Activated CD8-positive, alpha-beta T cell treated with anti-CD3 and anti-CD28 coated beads for 36 hours (primary cell): ENCODE data around the gene FAHD1. TPM values are rescaled to one million over a fixed set of nuclear protein-coding genes. Genes with fewer than 3 reads are reported as not detected.

Experiments
- ATAC-seq: fragments of 200-7000 bp; cut with Tn5 transposase; one replicate; pipeline ENCODE4 v1.10.0; 2021; ENCODE audit warnings: mild to moderate bottlenecking, moderate library complexity
- CTCF ChIA-PET: fragments of 350-600 bp; sonication (Branson Sonifier 250); formaldehyde crosslinking; loops from one replicate; lab custom pipeline; 2021; ENCODE audit warnings: antibody characterized with exemption; lab: Charles Lee
- POLR2A ChIA-PET: fragments of 350-600 bp; sonication (Branson Sonifier 250); formaldehyde crosslinking; loops from one replicate; lab custom pipeline; 2021; ENCODE audit warnings: antibody characterized with exemption; lab: Charles Lee
- DNase-seq: peaks from one replicate; pipeline ENCODE4 v3.0.0-alpha.2; 2020
- H3K27ac Mint-ChIP-seq: one replicate; pipeline ENCODE4 v1.8.0; 2021; ENCODE audit warnings: mild to moderate bottlenecking, mixed read lengths
- H3K27me3 Mint-ChIP-seq: one replicate; pipeline ENCODE4 v1.8.0; 2021; ENCODE audit warnings: mixed read lengths
- H3K36me3 Mint-ChIP-seq: one replicate; pipeline ENCODE4 v1.8.0; 2021; ENCODE audit warnings: low read depth, mixed read lengths
- H3K4me1 Mint-ChIP-seq: one replicate; pipeline ENCODE4 v1.8.0; 2021; ENCODE audit warnings: low read depth, mixed read lengths
- H3K4me3 Mint-ChIP-seq: one replicate; pipeline ENCODE4 v1.8.0; 2021; ENCODE audit warnings: mild to moderate bottlenecking, moderate library complexity, mixed read lengths
- H3K9me3 Mint-ChIP-seq: one replicate; pipeline ENCODE4 v1.8.0; 2021; ENCODE audit warnings: mixed read lengths
- intact Hi-C: fragments of 100-400 bp; cut with micrococcal nuclease; formaldehyde crosslinking; loops from one replicate; pipeline ENCODE4 v1.10.0; 2022
- total RNA-seq, 2 experiments: library from RNA; stranded (reverse); gene quantifications; one replicate each; pipeline ENCODE4 v1.2.3, GENCODE V29; 2021
- TF ChIP-seq, protein P1 (sequence below): fragments of 200-600 bp; IDR thresholded peaks from one replicate; pipeline ENCODE4 v1.8.0; 2022; ENCODE audit warnings: antibody characterized with exemption, mild to moderate bottlenecking

FAHD1 gene
- total RNA-seq, 2 experiments from 2014 or later = 14.2 to 17.8 TPM

DNA sequence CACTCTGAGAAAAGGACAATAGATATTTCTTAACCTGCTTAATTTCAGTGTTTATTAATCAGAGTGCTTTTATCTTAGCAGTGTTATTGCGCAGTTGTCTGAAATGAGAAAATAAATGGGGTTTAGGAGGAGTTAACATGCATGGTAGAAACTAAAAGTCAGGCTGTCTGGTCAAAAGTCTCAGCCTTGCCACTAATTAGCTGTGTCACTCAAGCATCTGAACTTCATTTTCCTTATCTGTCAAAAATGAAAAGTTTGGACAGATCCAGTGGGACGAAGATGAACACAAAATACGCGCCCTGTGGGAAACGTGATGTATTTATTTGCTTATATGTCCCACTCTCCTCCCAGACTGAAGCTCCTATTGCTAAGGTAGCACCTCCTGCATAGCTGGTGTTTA is 51.2 kb downstream of the FAHD1 start:
- no peak overlapping the region for H3K27ac Mint-ChIP-seq
- H3K9me3 Mint-ChIP-seq = no peaks in the 10 kb centered on the region
- TF ChIP-seq, protein P1, sequence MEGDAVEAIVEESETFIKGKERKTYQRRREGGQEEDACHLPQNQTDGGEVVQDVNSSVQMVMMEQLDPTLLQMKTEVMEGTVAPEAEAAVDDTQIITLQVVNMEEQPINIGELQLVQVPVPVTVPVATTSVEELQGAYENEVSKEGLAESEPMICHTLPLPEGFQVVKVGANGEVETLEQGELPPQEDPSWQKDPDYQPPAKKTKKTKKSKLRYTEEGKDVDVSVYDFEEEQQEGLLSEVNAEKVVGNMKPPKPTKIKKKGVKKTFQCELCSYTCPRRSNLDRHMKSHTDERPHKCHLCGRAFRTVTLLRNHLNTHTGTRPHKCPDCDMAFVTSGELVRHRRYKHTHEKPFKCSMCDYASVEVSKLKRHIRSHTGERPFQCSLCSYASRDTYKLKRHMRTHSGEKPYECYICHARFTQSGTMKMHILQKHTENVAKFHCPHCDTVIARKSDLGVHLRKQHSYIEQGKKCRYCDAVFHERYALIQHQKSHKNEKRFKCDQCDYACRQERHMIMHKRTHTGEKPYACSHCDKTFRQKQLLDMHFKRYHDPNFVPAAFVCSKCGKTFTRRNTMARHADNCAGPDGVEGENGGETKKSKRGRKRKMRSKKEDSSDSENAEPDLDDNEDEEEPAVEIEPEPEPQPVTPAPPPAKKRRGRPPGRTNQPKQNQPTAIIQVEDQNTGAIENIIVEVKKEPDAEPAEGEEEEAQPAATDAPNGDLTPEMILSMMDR = no peak
- H3K4me1 Mint-ChIP-seq = no peaks in the 10 kb centered on the region
- POLR2A ChIA-PET = interaction anchor here (0.6 kb wide), 1 partner anchor 16 kb away, joined by 3 read pairs; no protein-coding TSS in a partner anchor
- no peak overlapping the region for H3K4me3 Mint-ChIP-seq
- DNase-seq = no peak
- no peak for ATAC-seq
- no peaks in the 10 kb centered on the region for H3K36me3 Mint-ChIP-seq
- intact Hi-C loops = no loop called here
- CTCF ChIA-PET = interaction anchor here (1.2 to 2.1 kb wide), 2 partner anchors 12 to 16 kb away, joined by 3 to 9 read pairs; no protein-coding TSS in a partner anchor
- peaks cover 15% of the 10 kb centered on the region for H3K27me3 Mint-ChIP-seq

Other genes with a start within 250 kb of the FAHD1 start
- 10 to 100 TPM; 12.0 to 12.1 TPM for gene IFT140, start 215.1 kb upstream of the FAHD1 start, total RNA-seq
- 10 to 100 TPM; 15.1 to 15.7 TPM for gene CRAMP1, start 214.8 kb upstream of the FAHD1 start, total RNA-seq
- gene JPT2, start 148.9 kb upstream of the FAHD1 start, total RNA-seq = 10 to 100 TPM; 61.5 to 62.2 TPM
- 10 to 100 TPM; 58.4 to 65.1 TPM for gene MAPK8IP3, start 121.0 kb upstream of the FAHD1 start, total RNA-seq
- gene NME3, start 55.7 kb upstream of the FAHD1 start, total RNA-seq = 10 to 100 TPM; 37.8 to 39.6 TPM
- 10 to 100 TPM; 15.5 to 15.6 TPM for gene EME2, start 54.4 kb upstream of the FAHD1 start, total RNA-seq
- 100 to 1,000 TPM; 175 to 193 TPM for gene MRPS34, start 54.1 kb upstream of the FAHD1 start, total RNA-seq
- gene SPSB3, start 44.6 kb upstream of the FAHD1 start, total RNA-seq = 10 to 100 TPM; 14.4 to 15.2 TPM
- 10 to 100 TPM; 43.5 to 45.0 TPM for gene NUBP2, start 44.2 kb upstream of the FAHD1 start, total RNA-seq
- gene IGFALS, start 33.5 kb upstream of the FAHD1 start, total RNA-seq = not detected
- gene HAGH, start 381 bp upstream of the FAHD1 start, total RNA-seq = 10 to 100 TPM; 32.0 to 35.7 TPM
- gene MEIOB, start 45.0 kb downstream of the FAHD1 start, total RNA-seq = under 1 TPM; 0.34 to 0.40 TPM
- gene HS3ST6, start 91.2 kb downstream of the FAHD1 start, total RNA-seq = not detected
- gene MSRB1, start 116.0 kb downstream of the FAHD1 start, total RNA-seq = 10 to 100 TPM; 15.5 to 18.1 TPM
- not detected for gene RPL3L, start 127.5 kb downstream of the FAHD1 start, total RNA-seq
- gene NDUFB10, start 132.3 kb downstream of the FAHD1 start, total RNA-seq = 100 to 1,000 TPM; 126 to 129 TPM
- gene RPS2, start 137.6 kb downstream of the FAHD1 start, total RNA-seq = 1,000 to 10,000 TPM; 5,572 to 5,598 TPM
- not detected for gene RNF151, start 139.7 kb downstream of the FAHD1 start, total RNA-seq
- gene TBL3, start 144.8 kb downstream of the FAHD1 start, total RNA-seq = 10 to 100 TPM; 54.4 to 56.0 TPM
- gene NOXO1, start 154.3 kb downstream of the FAHD1 start, total RNA-seq = under 1 TPM in 1 of 2 experiments, not detected in 1; 0.31 TPM
- gene GFER, start 157.0 kb downstream of the FAHD1 start, total RNA-seq = 10 to 100 TPM; 33.5 to 33.9 TPM
- gene SYNGR3, start 162.8 kb downstream of the FAHD1 start, total RNA-seq = 1 to 10 TPM; 5.4 to 7.2 TPM
- 10 to 100 TPM; 85.5 to 90.3 TPM for gene ZNF598, start 182.6 kb downstream of the FAHD1 start, total RNA-seq
- 10 to 100 TPM; 24.3 to 28.3 TPM for gene NPW, start 192.6 kb downstream of the FAHD1 start, total RNA-seq
- 1 to 10 TPM; 2.8 to 3.0 TPM for gene NHERF2, start 199.7 kb downstream of the FAHD1 start, total RNA-seq
- 10 to 100 TPM; 28.2 to 29.8 TPM for gene NTHL1, start 220.6 kb downstream of the FAHD1 start, total RNA-seq
- gene TSC2, start 220.8 kb downstream of the FAHD1 start, total RNA-seq = 10 to 100 TPM; 54.4 to 57.3 TPM